ENCODE results near the gene MIB1. TPM values are rescaled to one million over a fixed set of nuclear protein-coding genes. Genes with fewer than 3 reads are reported as not detected.

The MIB1 gene
- total RNA-seq, 1 donor from 2014 or later: 21.6 TPM

- Histone ChIP-seq H3K4me1 (peaks cover 4% of the 10 kb centered on the region), H3K4me3 (no peak overlapping the region), H3K9me3 (no peaks in the 10 kb centered on the region), H3K27me3 (no peaks in the 10 kb centered on the region), H3K36me3 (no peaks in the 10 kb centered on the region), H3K27ac (no peak overlapping the region)
- intact Hi-C loops (cut with DNase I): no loop called here
- TF ChIP-seq CTCF (IDR thresholded peaks at IDR 0.05) (no peak), POLR2A (IDR thresholded peaks at IDR 0.05) (no peak), POLR2AphosphoS5 (IDR thresholded peaks at IDR 0.05; ENCODE audit: insufficient read depth in 1 of 2, low read depth in 1 of 2) (no peak)
- no peak for DNase-seq (ENCODE audit: extremely low spot score in 2 of 2)
These were observed 166.9 kb downstream of the MIB1 start for GRCh38 chr18:21907451-21907850.

GRCh38 chr18:21908711-21909110 is 168.1 kb downstream of the MIB1 start:
- no peaks in the 10 kb centered on the region for H3K27me3 ChIP-seq
- no peak for TF ChIP-seq POLR2AphosphoS5 (IDR thresholded peaks at IDR 0.05; ENCODE audit: insufficient read depth in 1 of 2, low read depth in 1 of 2)
- no peak for TF ChIP-seq POLR2A (IDR thresholded peaks at IDR 0.05)
- no peak for TF ChIP-seq CTCF (IDR thresholded peaks at IDR 0.05)
- intact Hi-C loops (cut with DNase I): no loop called here
- H3K27ac ChIP-seq: no peak overlapping the region
- H3K9me3 ChIP-seq: no peaks in the 10 kb centered on the region
- H3K36me3 ChIP-seq: no peaks in the 10 kb centered on the region
- no peak for DNase-seq (ENCODE audit: extremely low spot score in 2 of 2)
- no peak overlapping the region for H3K4me3 ChIP-seq
- peaks cover 4% of the 10 kb centered on the region for H3K4me1 ChIP-seq

GRCh38 chr18:21910906-21911305 is 170.3 kb downstream of the MIB1 start:
- DNase-seq (ENCODE audit: extremely low spot score in 2 of 2): no peak
- H3K4me3 ChIP-seq: no peak overlapping the region
- intact Hi-C loops (cut with DNase I): no loop called here
- no peaks in the 10 kb centered on the region for H3K4me1 ChIP-seq
- H3K36me3 ChIP-seq: no peaks in the 10 kb centered on the region
- no peak overlapping the region for H3K27ac ChIP-seq
- no peaks in the 10 kb centered on the region for H3K9me3 ChIP-seq
- no peaks in the 10 kb centered on the region for H3K27me3 ChIP-seq
- TF ChIP-seq POLR2A (IDR thresholded peaks at IDR 0.05): no peak
- no peak for TF ChIP-seq POLR2AphosphoS5 (IDR thresholded peaks at IDR 0.05; ENCODE audit: insufficient read depth in 1 of 2, low read depth in 1 of 2)
- TF ChIP-seq CTCF (IDR thresholded peaks at IDR 0.05): no peak

- DNase-seq (ENCODE audit: extremely low spot score in 2 of 2): no peak
- H3K4me3 ChIP-seq: no peak overlapping the region
- H3K27me3 ChIP-seq: no peaks in the 10 kb centered on the region
- H3K27ac ChIP-seq: no peak overlapping the region
- intact Hi-C loops (cut with DNase I): no loop called here
- TF ChIP-seq CTCF (IDR thresholded peaks at IDR 0.05): no peak
- no peak for TF ChIP-seq POLR2A (IDR thresholded peaks at IDR 0.05)
- TF ChIP-seq POLR2AphosphoS5 (IDR thresholded peaks at IDR 0.05; ENCODE audit: insufficient read depth in 1 of 2, low read depth in 1 of 2): no peak
- H3K36me3 ChIP-seq: no peaks in the 10 kb centered on the region
- no peaks in the 10 kb centered on the region for H3K4me1 ChIP-seq
- H3K9me3 ChIP-seq: no peaks in the 10 kb centered on the region
These were observed 171.0 kb downstream of the MIB1 start for GRCh38 chr18:21911551-21911950.

GRCh38 chr18:21912339-21913239 is 172.0 kb downstream of the MIB1 start:
- no peaks in the 10 kb centered on the region for H3K4me1 ChIP-seq
- H3K27ac ChIP-seq: no peak overlapping the region
- intact Hi-C loops (cut with DNase I): no loop called here
- H3K4me3 ChIP-seq: no peak overlapping the region
- no peak for DNase-seq (ENCODE audit: extremely low spot score in 2 of 2)
- no peaks in the 10 kb centered on the region for H3K9me3 ChIP-seq
- H3K27me3 ChIP-seq: no peaks in the 10 kb centered on the region
- TF ChIP-seq CTCF (IDR thresholded peaks at IDR 0.05): no peak
- TF ChIP-seq POLR2AphosphoS5 (IDR thresholded peaks at IDR 0.05; ENCODE audit: insufficient read depth in 1 of 2, low read depth in 1 of 2): no peak
- no peak for TF ChIP-seq POLR2A (IDR thresholded peaks at IDR 0.05)
- H3K36me3 ChIP-seq: no peaks in the 10 kb centered on the region

Measured in vagina (tissue), 2 donors.